Lower lobe of right lung (tissue), 2 donors: Measurements from ENCODE around the gene VIPR2. TPM values are rescaled to one million over a fixed set of nuclear protein-coding genes. Genes with fewer than 3 reads are reported as not detected.

Experiments
- ATAC-seq, 2 donors: fragments of 200-7000 bp; cut with Tn5 transposase; one replicate each; pipeline ENCODE4 v1.9.1; 2020 to 2022; ENCODE audit warnings: mild to moderate bottlenecking in 2 of 2, moderate library complexity in 2 of 2
- DNase-seq: peaks from one replicate; pipeline ENCODE4 v3.0.0-alpha.2; 2020
- H3K27ac ChIP-seq: fragments of 200-600 bp; one replicate; pipeline ENCODE4 v1.8.0; 2022
- H3K27me3 ChIP-seq: fragments of 200-600 bp; one replicate; pipeline ENCODE4 v1.8.0; 2022; ENCODE audit warnings: low read depth
- H3K36me3 ChIP-seq: fragments of 200-600 bp; one replicate; pipeline ENCODE4 v1.8.0; 2022; ENCODE audit warnings: mild to moderate bottlenecking
- H3K4me1 ChIP-seq: fragments of 200-600 bp; one replicate; pipeline ENCODE4 v1.8.0; 2022
- H3K4me3 ChIP-seq: fragments of 200-600 bp; one replicate; pipeline ENCODE4 v1.8.0; 2022; ENCODE audit warnings: mild to moderate bottlenecking
- H3K9me3 ChIP-seq: fragments of 200-600 bp; one replicate; pipeline ENCODE4 v1.8.0; 2022
- CTCF ChIP-seq: fragments of 200-600 bp; IDR thresholded peaks from one replicate; pipeline ENCODE4 v1.8.0; 2022; ENCODE audit warnings: antibody characterized with exemption, mild to moderate bottlenecking
- intact Hi-C: fragments of 100-400 bp; cut with DNase I; formaldehyde crosslinking; loops from one replicate; pipeline ENCODE4 v1.11.0; 2022
- total RNA-seq: library from RNA; stranded (reverse); fragmentation: NEBNext Ultra II Directional; extraction: Animal tissue kit (Norgen Biotek cat#: 25700); gene quantifications from one replicate; pipeline ENCODE4 v1.2.1, GENCODE V29; 2021
- donor health status: DM: no; HTN: yes; CAD: no; lungs with severe emphysema.

Gene VIPR2
- total RNA-seq, 1 donor from 2014 or later: 0.80 TPM

DNA sequence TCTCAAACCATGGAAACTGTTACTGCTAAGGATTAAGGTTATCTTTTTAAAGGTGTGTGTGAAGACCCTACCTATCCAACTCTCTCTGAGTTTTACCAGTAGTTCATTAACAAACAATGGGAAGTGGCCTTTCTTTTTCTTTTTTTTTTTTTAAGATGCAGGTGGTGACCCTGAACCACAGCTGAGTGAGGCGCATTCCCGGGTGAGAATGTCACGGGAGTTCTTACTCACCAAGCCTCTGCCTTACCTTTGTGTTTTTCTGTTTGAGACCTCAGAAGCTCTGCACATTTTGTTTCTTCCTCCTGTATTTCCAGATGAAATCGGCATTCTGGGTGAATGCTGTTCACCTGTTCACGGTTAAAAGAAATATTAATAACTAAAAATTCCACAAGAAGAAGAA, 2.5 kb downstream of the VIPR2 start:
- DNase-seq (no peak), ATAC-seq (no peak)
- Histone ChIP-seq H3K9me3 (no peaks in the 10 kb centered on the region), H3K4me1 (peaks cover 12% of the 10 kb centered on the region), H3K4me3 (no peak overlapping the region), H3K27ac (no peak overlapping the region), H3K27me3 (peaks cover 48% of the 10 kb centered on the region), H3K36me3 (no peaks in the 10 kb centered on the region)
- intact Hi-C loops: no loop called here
- no peak for TF ChIP-seq CTCF

GRCh38 chr7:159141660-159142059, 3.0 kb downstream of the VIPR2 start:
- TF ChIP-seq CTCF: no peak
- no peak for ATAC-seq
- H3K36me3 ChIP-seq: no peaks in the 10 kb centered on the region
- no peaks in the 10 kb centered on the region for H3K9me3 ChIP-seq
- intact Hi-C loops: no loop called here
- no peak for DNase-seq
- H3K4me1 ChIP-seq: peaks cover 12% of the 10 kb centered on the region
- H3K27ac ChIP-seq: no peak overlapping the region
- H3K4me3 ChIP-seq: no peak overlapping the region
- peaks cover 48% of the 10 kb centered on the region for H3K27me3 ChIP-seq

DNA sequence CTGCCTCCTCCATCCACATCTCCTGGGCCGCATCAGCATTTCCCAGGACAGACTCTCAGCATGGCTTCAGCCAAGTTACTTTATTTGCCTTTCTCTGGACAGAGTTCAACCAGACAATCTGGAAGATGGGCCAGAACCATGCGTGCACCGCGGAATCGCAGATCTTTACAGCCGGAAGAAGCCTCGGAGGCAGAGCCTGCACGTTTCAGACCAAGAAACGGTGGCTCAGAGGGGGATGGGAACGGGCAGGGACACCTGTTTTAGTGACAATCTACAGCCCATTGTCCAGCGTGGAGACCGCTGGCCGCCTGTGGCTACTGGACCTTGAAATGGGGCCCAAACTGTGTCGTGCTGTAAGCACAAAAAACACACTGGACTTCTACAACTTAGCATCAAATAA, 3.5 kb downstream of the VIPR2 start:
- Histone ChIP-seq H3K4me3 (no peak overlapping the region), H3K36me3 (no peaks in the 10 kb centered on the region), H3K9me3 (no peaks in the 10 kb centered on the region), H3K4me1 (peaks cover 12% of the 10 kb centered on the region), H3K27ac (no peak overlapping the region), H3K27me3 (peaks cover 48% of the 10 kb centered on the region)
- DNase-seq (no peak), ATAC-seq (no peak)
- TF ChIP-seq CTCF: no peak
- intact Hi-C loops: no loop called here

- Histone ChIP-seq H3K4me1 (peaks cover 12% of the 10 kb centered on the region), H3K27ac (no peak overlapping the region), H3K9me3 (no peaks in the 10 kb centered on the region), H3K36me3 (no peaks in the 10 kb centered on the region), H3K27me3 (peaks cover 45% of the 10 kb centered on the region), H3K4me3 (no peak overlapping the region)
- no peak for DNase-seq
- TF ChIP-seq CTCF: no peak
- intact Hi-C loops: no loop called here
- no peak for ATAC-seq
Measured at GRCh38 chr7:159140170-159140910, 4.3 kb downstream of the VIPR2 start.

- Histone ChIP-seq H3K36me3 (no peaks in the 10 kb centered on the region), H3K27me3 (peaks cover 44% of the 10 kb centered on the region), H3K4me3 (no peak overlapping the region), H3K9me3 (no peaks in the 10 kb centered on the region), H3K4me1 (peaks cover 12% of the 10 kb centered on the region), H3K27ac (no peak overlapping the region)
- no peak for TF ChIP-seq CTCF
- ATAC-seq (no peak), DNase-seq (no peak)
- intact Hi-C loops: no loop called here
Measured at GRCh38 chr7:159139639-159140038, 5.0 kb downstream of the VIPR2 start.
